Activated CD8-positive, alpha-beta memory T cell treated with anti-CD3 and anti-CD28 coated beads, Interleukin-2, amount 50 U/mL, for 4 hours (primary cell): ENCODE data around the gene BPIFB2.

Experiments used
- DNase-seq: peaks from one replicate; pipeline ENCODE4 v3.0.0-alpha.2; 2020

Gene BPIFB2

GRCh38 chr20:33071198-33071597 lies 63.7 kb downstream of the BPIFB2 start:
- no peak for DNase-seq

- DNase-seq, result no peak
These were observed 64.9 kb downstream of the BPIFB2 start for GRCh38 chr20:33072362-33072761.

- DNase-seq, result no peak
These were observed 65.3 kb downstream of the BPIFB2 start for GRCh38 chr20:33072813-33073212.
